ENCODE measurements around the gene MIF. TPM values are rescaled to one million over a fixed set of nuclear protein-coding genes. Genes with fewer than 3 reads are reported as not detected.
"Not testable (repeated sequence)": the region's sequence is repeated elsewhere in the genome, so short reads cannot be mapped to it uniquely, and the experiment has no call there.

MIF gene
- total RNA-seq, 5 donors from 2014 or later (not counting 1 experiment from before 2014, with no cell fraction given): 182 to 334 (median 289) TPM

GRCh38 chr22:23921586-23922201 lies 27.5 kb downstream of the MIF start:
- H3K27ac Mint-ChIP-seq, CTCF ChIA-PET, H3K36me3 Mint-ChIP-seq: not testable (repeated sequence)

GRCh38 chr22:23922921-23923320 lies 28.7 kb downstream of the MIF start:
- no peak overlapping the region for H3K27ac Mint-ChIP-seq
- Histone ChIP-seq H3K27ac (ENCODE audit: low read length) (no peak overlapping the region), H3K36me3 (ENCODE audit: control insufficient read depth in 2 of 2, extremely low read depth in 1 of 2, insufficient read depth in 1 of 2, low read length in 1 of 2) (peaks cover 0 to 46% of the 10 kb centered on the region in 2 donors)

More at GRCh38 chr22:23921586-23922201, 27.5 kb downstream of the MIF start:
- H3K4me3 Mint-ChIP-seq; DNase-seq; ATAC-seq (replicated peaks in 1 of 4); H3K4me1 Mint-ChIP-seq; H3K27me3 ChIP-seq (replicated peaks in 1 of 2; ENCODE audit: control insufficient read depth in 2 of 2, extremely low read depth in 1 of 2, insufficient read depth in 2 of 2, low read length in 1 of 2); H3K27ac ChIP-seq (ENCODE audit: low read length); H3K9me3 ChIP-seq; H3K4me3 ChIP-seq (ENCODE audit: control insufficient read depth in 1 of 2, extremely low read depth in 1 of 2, low read length in 1 of 2); POLR2A ChIA-PET; H3K27me3 Mint-ChIP-seq; H3K4me1 ChIP-seq (ENCODE audit: control insufficient read depth in 1 of 2, extremely low read depth in 1 of 2, insufficient read depth in 2 of 2, low read length in 2 of 2): not testable (repeated sequence)
- H3K9me3 Mint-ChIP-seq: peaks cover 7 to 11% (median 10%) of the 10 kb centered on the region in 3 donors
- WGBS (ENCODE audit: insufficient coverage): 93% methylated on average over 11 of the region's 13 CpGs
- H3K36me3 ChIP-seq (ENCODE audit: control insufficient read depth in 2 of 2, extremely low read depth in 1 of 2, insufficient read depth in 1 of 2, low read length in 1 of 2): peaks cover 0 to 46% of the 10 kb centered on the region in 2 donors

GRCh38 chr22:23925020-23925606 lies 30.9 kb downstream of the MIF start:
- DNase-seq: peak in 1 of 35 experiments; percentile 1
- no peak overlapping the region for H3K27ac Mint-ChIP-seq
- H3K9me3 Mint-ChIP-seq: peaks cover 7 to 11% (median 10%) of the 10 kb centered on the region in 3 donors
- Histone ChIP-seq H3K27me3 (replicated peaks in 1 of 2; ENCODE audit: control insufficient read depth in 2 of 2, extremely low read depth in 1 of 2, insufficient read depth in 2 of 2, low read length in 1 of 2) (peaks cover 0 to 16% of the 10 kb centered on the region in 2 experiments), H3K27ac (ENCODE audit: low read length) (no peak overlapping the region), H3K4me1 (ENCODE audit: control insufficient read depth in 1 of 2, extremely low read depth in 1 of 2, insufficient read depth in 2 of 2, low read length in 2 of 2) (no peaks in the 10 kb centered on the region), H3K4me3 (ENCODE audit: control insufficient read depth in 1 of 2, extremely low read depth in 1 of 2, low read length in 1 of 2) (no peak overlapping the region), H3K36me3 (ENCODE audit: control insufficient read depth in 2 of 2, extremely low read depth in 1 of 2, insufficient read depth in 1 of 2, low read length in 1 of 2) (peaks cover 0 to 46% of the 10 kb centered on the region in 2 donors), H3K9me3 (peaks cover 2% of the 10 kb centered on the region)
- H3K36me3 Mint-ChIP-seq: no peaks in the 10 kb centered on the region
- no peak for ATAC-seq (replicated peaks in 1 of 4)
- H3K4me3 Mint-ChIP-seq: no peak overlapping the region
- H3K27me3 Mint-ChIP-seq: peaks cover 7 to 10% of the 10 kb centered on the region in 2 donors
- ChIA-PET CTCF (interaction anchor here (0.6 kb wide), 3 partner anchors 8 to 750 kb away, joined by 3 read pairs; no protein-coding TSS in a partner anchor), POLR2A (no interaction called here)
- H3K4me1 Mint-ChIP-seq: peaks cover 0 to 2% (median 0%) of the 10 kb centered on the region in 3 donors
- WGBS (ENCODE audit: insufficient coverage): 96% methylated on average over 5 of the region's 6 CpGs

More at GRCh38 chr22:23922921-23923320, 28.7 kb downstream of the MIF start:
- Mint-ChIP-seq H3K4me1 (peaks cover 0 to 2% (median 0%) of the 10 kb centered on the region in 3 donors), H3K4me3 (no peak overlapping the region), H3K9me3 (peaks cover 7 to 11% (median 10%) of the 10 kb centered on the region in 3 donors), H3K27me3 (peaks cover 4 to 6% of the 10 kb centered on the region in 2 donors), H3K36me3 (no peaks in the 10 kb centered on the region)
- Histone ChIP-seq H3K27me3 (replicated peaks in 1 of 2; ENCODE audit: control insufficient read depth in 2 of 2, extremely low read depth in 1 of 2, insufficient read depth in 2 of 2, low read length in 1 of 2) (peaks cover 0 to 8% of the 10 kb centered on the region in 2 experiments), H3K4me3 (ENCODE audit: control insufficient read depth in 1 of 2, extremely low read depth in 1 of 2, low read length in 1 of 2) (no peak overlapping the region), H3K9me3 (peaks cover 2% of the 10 kb centered on the region), H3K4me1 (ENCODE audit: control insufficient read depth in 1 of 2, extremely low read depth in 1 of 2, insufficient read depth in 2 of 2, low read length in 2 of 2) (no peaks in the 10 kb centered on the region)
- POLR2A ChIA-PET: no interaction called here
- CTCF ChIA-PET: no interaction called here
- WGBS (ENCODE audit: insufficient coverage): no CpG with 5 or more reads among the region's 2 CpGs
- no peak for ATAC-seq (replicated peaks in 1 of 4)
- DNase-seq: peak in 1 of 35 experiments; percentile 0

GRCh38 chr22:23926561-23926960 lies 32.4 kb downstream of the MIF start:
- H3K36me3 Mint-ChIP-seq: no peaks in the 10 kb centered on the region
- Histone ChIP-seq H3K4me3 (ENCODE audit: control insufficient read depth in 1 of 2, extremely low read depth in 1 of 2, low read length in 1 of 2) (no peak overlapping the region), H3K36me3 (ENCODE audit: control insufficient read depth in 2 of 2, extremely low read depth in 1 of 2, insufficient read depth in 1 of 2, low read length in 1 of 2) (peaks cover 0 to 47% of the 10 kb centered on the region in 2 donors), H3K27me3 (replicated peaks in 1 of 2; ENCODE audit: control insufficient read depth in 2 of 2, extremely low read depth in 1 of 2, insufficient read depth in 2 of 2, low read length in 1 of 2) (peaks cover 0 to 18% of the 10 kb centered on the region in 2 experiments), H3K9me3 (peaks cover 2% of the 10 kb centered on the region), H3K4me1 (ENCODE audit: control insufficient read depth in 1 of 2, extremely low read depth in 1 of 2, insufficient read depth in 2 of 2, low read length in 2 of 2) (no peaks in the 10 kb centered on the region), H3K27ac (ENCODE audit: low read length) (no peak overlapping the region)
- DNase-seq (no peak), ATAC-seq (replicated peaks in 1 of 4) (no peak)
- H3K27ac Mint-ChIP-seq: no peak overlapping the region
- POLR2A ChIA-PET: no interaction called here
- no peak overlapping the region for H3K4me3 Mint-ChIP-seq
- H3K4me1 Mint-ChIP-seq: peaks cover 0 to 2% (median 0%) of the 10 kb centered on the region in 3 donors
- H3K27me3 Mint-ChIP-seq: peaks cover 12 to 16% of the 10 kb centered on the region in 2 donors
- WGBS (ENCODE audit: insufficient coverage): 81% methylated on average over 10 of the region's 14 CpGs
- H3K9me3 Mint-ChIP-seq: peaks cover 7 to 14% (median 11%) of the 10 kb centered on the region in 3 donors
- CTCF ChIA-PET: no interaction called here

- Histone ChIP-seq H3K4me1 (ENCODE audit: control insufficient read depth in 1 of 2, extremely low read depth in 1 of 2, insufficient read depth in 2 of 2, low read length in 2 of 2) (no peaks in the 10 kb centered on the region), H3K9me3 (no peaks in the 10 kb centered on the region), H3K36me3 (ENCODE audit: control insufficient read depth in 2 of 2, extremely low read depth in 1 of 2, insufficient read depth in 1 of 2, low read length in 1 of 2) (no peaks in the 10 kb centered on the region), H3K27me3 (replicated peaks in 1 of 2; ENCODE audit: control insufficient read depth in 2 of 2, extremely low read depth in 1 of 2, insufficient read depth in 2 of 2, low read length in 1 of 2) (peaks cover 0 to 2% of the 10 kb centered on the region in 2 experiments), H3K27ac (ENCODE audit: low read length) (no peak overlapping the region), H3K4me3 (ENCODE audit: control insufficient read depth in 1 of 2, extremely low read depth in 1 of 2, low read length in 1 of 2) (no peak overlapping the region)
- Mint-ChIP-seq H3K36me3 (no peaks in the 10 kb centered on the region), H3K4me3 (no peak overlapping the region), H3K27ac (no peak overlapping the region), H3K27me3 (peaks cover 3 to 4% of the 10 kb centered on the region in 2 donors), H3K9me3 (no peaks in the 10 kb centered on the region), H3K4me1 (peaks cover 0 to 4% (median 0%) of the 10 kb centered on the region in 3 donors)
- ChIA-PET POLR2A (no interaction called here), CTCF (no interaction called here)
- ATAC-seq (replicated peaks in 1 of 4): no peak
- WGBS (ENCODE audit: insufficient coverage): 96% methylated on average over 3 of the region's 5 CpGs
- DNase-seq: no peak
These were observed 44.3 kb downstream of the MIF start for GRCh38 chr22:23938328-23939016.

GRCh38 chr22:23939017-23939357 lies 44.8 kb downstream of the MIF start:
- DNase-seq: no peak
- H3K4me3 Mint-ChIP-seq: no peak overlapping the region
- H3K27ac Mint-ChIP-seq: no peak overlapping the region
- no peak overlapping the region for H3K27ac ChIP-seq (ENCODE audit: low read length)
- peaks cover 3 to 4% of the 10 kb centered on the region in 2 donors for H3K27me3 Mint-ChIP-seq
- peaks cover 0 to 4% (median 0%) of the 10 kb centered on the region in 3 donors for H3K4me1 Mint-ChIP-seq
- ATAC-seq (replicated peaks in 1 of 4): no peak
- no peaks in the 10 kb centered on the region for H3K36me3 ChIP-seq (ENCODE audit: control insufficient read depth in 2 of 2, extremely low read depth in 1 of 2, insufficient read depth in 1 of 2, low read length in 1 of 2)
- 48% methylated on average over 3 of the region's 3 CpGs for WGBS (ENCODE audit: insufficient coverage)
- H3K4me3 ChIP-seq (ENCODE audit: control insufficient read depth in 1 of 2, extremely low read depth in 1 of 2, low read length in 1 of 2): no peak overlapping the region
- no peaks in the 10 kb centered on the region for H3K4me1 ChIP-seq (ENCODE audit: control insufficient read depth in 1 of 2, extremely low read depth in 1 of 2, insufficient read depth in 2 of 2, low read length in 2 of 2)
- H3K9me3 ChIP-seq: no peaks in the 10 kb centered on the region
- ChIA-PET CTCF (no interaction called here), POLR2A (no interaction called here)
- no peaks in the 10 kb centered on the region for H3K9me3 Mint-ChIP-seq
- peaks cover 0 to 2% of the 10 kb centered on the region in 2 experiments for H3K27me3 ChIP-seq (replicated peaks in 1 of 2; ENCODE audit: control insufficient read depth in 2 of 2, extremely low read depth in 1 of 2, insufficient read depth in 2 of 2, low read length in 1 of 2)
- H3K36me3 Mint-ChIP-seq: no peaks in the 10 kb centered on the region

Measured in T-cell (primary cell).